Thyroid gland (tissue), 4 donors: Measurements from ENCODE around the gene ABR. TPM values are rescaled to one million over a fixed set of nuclear protein-coding genes. Genes with fewer than 3 reads are reported as not detected.

ENCODE experiments used
- DNase-seq, 2 donors: peaks; one replicate each; pipeline ENCODE4 v3.0.0-alpha.2; 2019
- H3K27ac ChIP-seq, 3 donors: fragments of 200-600 bp; sonication (generic); 1 replicate in 2 of 3; 2 replicates in 1 of 3; pipeline ENCODE4 v1.5.1; 2016 to 2019; ENCODE audit warnings: mild to moderate bottlenecking in 1 of 3, moderate library complexity in 1 of 3
- H3K27me3 ChIP-seq: fragments of 200-600 bp; sonication (generic); one replicate; pipeline ENCODE4 v1.5.1; 2019
- H3K36me3 ChIP-seq, 2 donors: fragments of 200-600 bp; sonication (generic); one replicate each; pipeline ENCODE4 v1.5.1; 2016 to 2019
- H3K4me1 ChIP-seq, 2 donors: fragments of 200-600 bp; sonication (generic); one replicate each; pipeline ENCODE4 v1.5.1; 2017 to 2019
- H3K4me3 ChIP-seq, 3 donors: fragments of 200-600 bp; sonication (generic); replicated peaks in 1 of 3; 1 replicate in 2 of 3; 2 replicates in 1 of 3; pipeline ENCODE4 v1.5.1; 2016; ENCODE audit warnings: mild to moderate bottlenecking in 1 of 3
- H3K9me3 ChIP-seq: fragments of 200-600 bp; sonication (generic); one replicate; pipeline ENCODE4 v1.5.1; 2017
- POLR2A ChIP-seq, 2 donors: fragments of 450-650 bp; IDR thresholded peaks; one replicate each; pipeline ENCODE4 v1.6.1; 2017; ENCODE audit warnings: antibody characterized with exemption in 2 of 2, mild to moderate bottlenecking in 2 of 2, moderate library complexity in 1 of 2
- WGBS, 2 donors: methylation state at CpG; one replicate each; pipeline ENCODE4 v1.1.5; 2017; 5-methylcytosine and 5-hydroxymethylcytosine counted together
- intact Hi-C: fragments of 100-400 bp; cut with DNase I; formaldehyde crosslinking; loops from one replicate; pipeline ENCODE4 v1.15.1; 2023
- total RNA-seq, 4 donors: library from RNA; depleted of rRNA; stranded (reverse); fragments of >200 nt; gene quantifications; one replicate each; pipeline ENCODE4 v1.2.3, GENCODE V29; 2016
- TF ChIP-seq, protein P1 (sequence below), 6 experiments: fragments of 200-600 bp in 3 of 6; fragments of 450-650 bp in 3 of 6; sonication (generic) in 3 of 6; IDR thresholded peaks; one replicate each; pipeline ENCODE4 v1.5.1; 2016 to 2019; ENCODE audit warnings: antibody characterized with exemption in 6 of 6, mild to moderate bottlenecking in 2 of 6, inconsistent platforms in 1 of 6, moderate library complexity in 1 of 6

ABR gene
- total RNA-seq, 4 donors from 2014 or later = 23.7 to 33.7 (median 31.5) TPM

DNA sequence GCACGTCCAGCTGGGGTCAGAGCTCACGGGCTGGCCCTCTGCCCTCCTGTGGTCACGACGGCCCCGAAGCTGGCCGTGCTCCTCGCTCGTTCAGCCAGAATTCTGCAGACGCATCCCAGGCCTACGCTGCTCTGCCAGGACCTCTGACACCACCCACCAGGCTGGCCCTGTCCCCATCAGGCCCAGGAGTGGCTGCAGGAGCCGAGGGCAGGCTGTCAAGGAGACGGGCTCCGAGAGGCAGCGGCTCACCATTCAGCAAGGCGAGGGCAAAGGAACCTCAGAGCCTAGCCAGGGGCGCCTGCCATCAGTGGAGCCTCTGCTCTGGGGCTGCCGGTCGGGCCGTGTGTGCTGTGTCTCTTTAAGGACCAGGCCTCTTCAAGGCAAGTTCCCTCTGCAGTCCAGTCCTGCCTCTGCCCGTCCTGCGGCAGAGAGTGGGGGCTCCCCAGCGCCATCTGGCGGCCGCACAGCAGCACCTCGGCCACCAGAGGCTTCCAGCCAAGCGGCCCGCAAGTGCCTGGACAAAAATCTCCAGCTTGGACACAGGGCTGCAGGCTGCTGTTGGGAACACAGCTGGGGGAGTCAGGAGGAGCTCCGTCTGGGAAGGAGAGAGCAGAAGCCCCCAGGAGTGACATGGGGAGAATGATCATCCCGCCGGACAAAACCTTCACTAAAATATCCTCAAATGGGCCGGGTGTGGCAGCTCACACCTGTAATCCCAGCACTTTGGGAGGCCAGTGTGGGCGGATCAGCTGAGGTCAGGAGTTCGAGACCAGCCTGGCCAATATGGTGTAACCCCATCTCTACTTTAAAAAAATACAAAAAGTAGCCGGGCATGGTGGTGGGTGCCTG lies 7.4 kb upstream of the ABR start:
- TF ChIP-seq, protein P1, sequence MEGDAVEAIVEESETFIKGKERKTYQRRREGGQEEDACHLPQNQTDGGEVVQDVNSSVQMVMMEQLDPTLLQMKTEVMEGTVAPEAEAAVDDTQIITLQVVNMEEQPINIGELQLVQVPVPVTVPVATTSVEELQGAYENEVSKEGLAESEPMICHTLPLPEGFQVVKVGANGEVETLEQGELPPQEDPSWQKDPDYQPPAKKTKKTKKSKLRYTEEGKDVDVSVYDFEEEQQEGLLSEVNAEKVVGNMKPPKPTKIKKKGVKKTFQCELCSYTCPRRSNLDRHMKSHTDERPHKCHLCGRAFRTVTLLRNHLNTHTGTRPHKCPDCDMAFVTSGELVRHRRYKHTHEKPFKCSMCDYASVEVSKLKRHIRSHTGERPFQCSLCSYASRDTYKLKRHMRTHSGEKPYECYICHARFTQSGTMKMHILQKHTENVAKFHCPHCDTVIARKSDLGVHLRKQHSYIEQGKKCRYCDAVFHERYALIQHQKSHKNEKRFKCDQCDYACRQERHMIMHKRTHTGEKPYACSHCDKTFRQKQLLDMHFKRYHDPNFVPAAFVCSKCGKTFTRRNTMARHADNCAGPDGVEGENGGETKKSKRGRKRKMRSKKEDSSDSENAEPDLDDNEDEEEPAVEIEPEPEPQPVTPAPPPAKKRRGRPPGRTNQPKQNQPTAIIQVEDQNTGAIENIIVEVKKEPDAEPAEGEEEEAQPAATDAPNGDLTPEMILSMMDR (IDR thresholded peaks at IDR 0.05) = peak; percentile 91 to 99 (median 96)
- no peak for TF ChIP-seq POLR2A (IDR thresholded peaks at IDR 0.05)
- 26 to 32% methylated on average over 23 to 27 of the region's 34 CpGs for WGBS, 2 donors
- H3K4me1 ChIP-seq = peaks cover 0 to 46% of the 10 kb centered on the region in 2 donors
- peak; percentile 80 to 85 for DNase-seq
- H3K4me3 ChIP-seq = no peak overlapping the region
- no peaks in the 10 kb centered on the region for H3K27me3 ChIP-seq
- no peaks in the 10 kb centered on the region for H3K36me3 ChIP-seq
- peak overlapping the region in 2 of 3 donors; percentile 18 to 27 for H3K27ac ChIP-seq
- intact Hi-C loops = no loop called here
- H3K9me3 ChIP-seq = no peaks in the 10 kb centered on the region

DNA sequence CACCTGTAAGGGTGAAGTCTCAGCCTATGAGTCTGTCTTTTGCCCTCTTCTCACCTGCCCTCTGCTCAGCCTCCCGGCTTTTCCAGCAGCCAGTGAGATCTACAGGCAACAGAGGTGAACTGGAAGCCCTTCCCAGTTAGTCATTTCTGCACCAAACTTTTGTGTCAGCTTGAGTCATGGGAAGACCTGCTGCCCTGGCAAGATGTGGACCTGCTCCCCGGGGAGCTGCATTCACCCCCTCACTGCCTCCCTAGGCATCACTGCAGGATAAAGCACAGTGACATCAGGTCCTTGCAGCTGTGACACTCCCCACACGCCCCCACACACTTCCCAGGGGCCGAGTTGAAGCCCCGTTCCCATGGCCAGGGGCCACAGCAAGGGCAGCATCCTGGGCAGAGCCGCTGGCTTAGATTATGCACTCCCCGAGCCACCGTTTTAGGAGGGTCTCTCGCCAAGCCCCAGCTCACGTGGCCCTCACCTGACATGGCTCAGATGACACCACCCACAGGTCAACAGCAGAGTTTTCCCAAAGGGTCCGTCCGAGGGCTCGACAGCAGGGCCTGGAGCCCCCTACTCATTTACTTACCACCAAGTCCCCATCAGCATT lies 6.5 kb upstream of the ABR start:
- no peak for DNase-seq
- Histone ChIP-seq H3K4me1 (peaks cover 0 to 46% of the 10 kb centered on the region in 2 donors), H3K9me3 (no peaks in the 10 kb centered on the region), H3K27ac (peak overlapping the region in 2 of 3 donors; percentile 18 to 27), H3K4me3 (no peak overlapping the region), H3K27me3 (no peaks in the 10 kb centered on the region), H3K36me3 (no peaks in the 10 kb centered on the region)
- 61 to 71% methylated on average over 2 to 7 of the region's 13 CpGs for WGBS, 2 donors
- TF ChIP-seq POLR2A (IDR thresholded peaks at IDR 0.05) = no peak
- TF ChIP-seq, protein P1 (IDR thresholded peaks at IDR 0.05) = no peak
- intact Hi-C loops = no loop called here

DNA sequence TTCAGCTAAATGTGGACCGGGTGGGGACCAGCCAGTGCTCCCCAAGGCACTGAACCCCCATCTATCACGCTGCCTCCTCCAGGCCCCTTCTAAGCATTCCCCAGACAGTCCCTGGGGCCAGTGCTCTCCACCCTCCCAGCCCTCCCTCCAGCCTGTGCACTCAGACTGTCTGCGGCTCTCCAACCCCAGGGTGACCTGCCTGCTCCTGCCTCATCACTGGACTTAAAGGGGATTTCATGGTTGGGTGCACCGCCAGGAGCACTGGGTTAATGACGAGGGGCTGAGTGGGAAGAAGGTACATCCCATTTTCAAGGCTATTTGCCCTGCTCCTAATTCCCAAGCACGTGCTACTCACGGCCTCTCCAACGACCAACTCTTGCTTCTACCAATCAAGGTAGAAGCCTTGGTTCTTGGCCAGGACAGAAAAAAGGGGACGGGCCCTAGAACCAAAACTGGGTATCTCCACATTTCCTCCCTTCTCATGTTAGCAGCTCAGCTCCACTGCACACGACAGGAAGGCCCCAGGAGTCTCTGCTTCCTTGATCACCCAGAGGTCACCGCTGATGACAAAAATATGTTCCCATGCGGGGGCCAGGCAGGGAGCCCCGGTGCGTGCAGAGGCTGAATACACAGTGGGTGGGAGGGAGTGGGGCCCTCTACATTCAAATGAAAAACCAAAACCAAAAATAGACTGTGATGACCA lies 3.5 kb upstream of the ABR start:
- Histone ChIP-seq H3K27me3 (peaks cover 10% of the 10 kb centered on the region), H3K4me3 (no peak overlapping the region), H3K27ac (no peak overlapping the region), H3K4me1 (peaks cover 14 to 55% of the 10 kb centered on the region in 2 donors), H3K36me3 (no peaks in the 10 kb centered on the region), H3K9me3 (no peaks in the 10 kb centered on the region)
- TF ChIP-seq POLR2A (IDR thresholded peaks at IDR 0.05) = no peak
- TF ChIP-seq, protein P1 (IDR thresholded peaks at IDR 0.05) = no peak
- WGBS, 2 donors = 21 to 26% methylated on average over 13 to 14 of the region's 14 CpGs
- intact Hi-C loops = no loop called here
- no peak for DNase-seq

DNA sequence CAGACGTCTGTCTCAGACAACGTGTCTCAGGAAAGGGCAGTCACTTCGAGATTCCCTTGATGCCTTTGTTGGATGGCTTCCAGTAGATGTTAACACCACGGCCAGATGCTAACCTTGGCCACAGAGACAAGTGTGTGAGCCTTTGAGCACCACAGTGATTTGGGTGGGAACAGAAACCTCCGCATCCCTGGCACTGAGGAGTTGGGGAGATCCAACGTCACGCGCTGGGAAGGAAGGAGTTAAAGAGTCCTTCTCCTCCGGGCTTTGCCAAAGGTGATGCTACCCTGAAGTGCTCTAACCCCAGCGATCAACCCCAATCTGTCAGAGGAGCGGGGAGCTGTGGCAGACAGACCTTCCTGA lies 3.0 kb upstream of the ABR start:
- Histone ChIP-seq H3K4me3 (no peak overlapping the region), H3K4me1 (peaks cover 14 to 55% of the 10 kb centered on the region in 2 donors), H3K9me3 (no peaks in the 10 kb centered on the region), H3K27me3 (peaks cover 10% of the 10 kb centered on the region), H3K36me3 (no peaks in the 10 kb centered on the region), H3K27ac (no peak overlapping the region)
- intact Hi-C loops = no loop called here
- TF ChIP-seq POLR2A (IDR thresholded peaks at IDR 0.05) = no peak
- TF ChIP-seq, protein P1 (IDR thresholded peaks at IDR 0.05) = no peak
- 0 to 21% methylated on average over 3 to 11 of the region's 11 CpGs for WGBS, 2 donors
- DNase-seq = no peak
